Dedifferentiated amniotic fluid mesenchymal stem cell (primary cell): Measurements from ENCODE around the gene RTP5.
"Not testable (repeated sequence)": the region's sequence is repeated elsewhere in the genome, so short reads cannot be mapped to it uniquely, and the experiment has no call there.

Experiments used
- DNase-seq: peaks from one replicate; pipeline ENCODE4 v3.0.0-alpha.2; 2016; ENCODE audit errors: extremely low spot score

The RTP5 gene

GRCh38 chr2:241902357-241902991 is 32.9 kb downstream of the RTP5 start:
- DNase-seq = no peak

- DNase-seq = no peak
These were observed 33.8 kb downstream of the RTP5 start for GRCh38 chr2:241903121-241904010.

- no peak for DNase-seq
These were observed 34.6 kb downstream of the RTP5 start for GRCh38 chr2:241904011-241904718.

- DNase-seq = no peak
These were observed 35.5 kb downstream of the RTP5 start for GRCh38 chr2:241904791-241905710.

GRCh38 chr2:241905716-241906377 is 36.3 kb downstream of the RTP5 start:
- DNase-seq = no peak

GRCh38 chr2:241906378-241906770 is 36.8 kb downstream of the RTP5 start:
- DNase-seq = not testable (repeated sequence)

- DNase-seq = no peak
These were observed 37.5 kb downstream of the RTP5 start for GRCh38 chr2:241906826-241907570.

GRCh38 chr2:241907831-241908230 is 38.3 kb downstream of the RTP5 start:
- DNase-seq = not testable (repeated sequence)

GRCh38 chr2:241908686-241909420 is 39.3 kb downstream of the RTP5 start:
- no peak for DNase-seq

GRCh38 chr2:241909769-241910168 is 40.2 kb downstream of the RTP5 start:
- DNase-seq = no peak

GRCh38 chr2:241910604-241911520 is 41.3 kb downstream of the RTP5 start:
- no peak for DNase-seq

- no peak for DNase-seq
These were observed 42.0 kb downstream of the RTP5 start for GRCh38 chr2:241911551-241911950.

- DNase-seq = no peak
These were observed 42.6 kb downstream of the RTP5 start for GRCh38 chr2:241912021-241912555.

- no peak for DNase-seq
These were observed 44.2 kb downstream of the RTP5 start for GRCh38 chr2:241913703-241914102.

GRCh38 chr2:241914542-241914941 is 45.0 kb downstream of the RTP5 start:
- DNase-seq = no peak

GRCh38 chr2:241921631-241922030 is 52.1 kb downstream of the RTP5 start:
- DNase-seq = not testable (repeated sequence)

- no peak for DNase-seq
These were observed 52.9 kb downstream of the RTP5 start for GRCh38 chr2:241922411-241922810.
